Activated CD4-positive, CD25-positive, alpha-beta regulatory T cell treated with anti-CD3 and anti-CD28 coated beads, Interleukin-2, amount 50 U/mL, for 72 hours (primary cell): ENCODE measurements around the gene GRIK1.

Source experiments
- DNase-seq: peaks from one replicate; pipeline ENCODE4 v3.0.0; 2021

Gene GRIK1

DNA sequence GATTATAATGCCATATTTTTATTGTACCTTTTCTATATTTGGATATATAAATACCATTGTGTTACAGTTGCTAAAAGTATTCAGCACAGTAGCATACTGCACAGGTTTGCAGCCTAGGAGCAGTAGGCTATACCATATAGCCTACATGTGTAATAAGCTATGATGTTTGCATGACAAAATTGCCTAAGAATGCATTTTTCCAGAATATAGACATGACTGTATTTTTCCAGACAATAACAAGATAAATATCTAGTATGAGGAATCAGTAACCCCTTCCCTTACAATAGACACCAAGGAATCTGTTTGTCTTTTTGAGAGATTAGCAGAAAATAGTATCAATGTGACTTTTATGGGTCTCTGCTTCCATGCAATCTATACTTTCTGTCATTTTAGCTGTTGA is 228.6 kb downstream of the GRIK1 start:
- DNase-seq: no peak

GRCh38 chr21:29710498-29710897 is 229.3 kb downstream of the GRIK1 start:
- DNase-seq: no peak

DNA sequence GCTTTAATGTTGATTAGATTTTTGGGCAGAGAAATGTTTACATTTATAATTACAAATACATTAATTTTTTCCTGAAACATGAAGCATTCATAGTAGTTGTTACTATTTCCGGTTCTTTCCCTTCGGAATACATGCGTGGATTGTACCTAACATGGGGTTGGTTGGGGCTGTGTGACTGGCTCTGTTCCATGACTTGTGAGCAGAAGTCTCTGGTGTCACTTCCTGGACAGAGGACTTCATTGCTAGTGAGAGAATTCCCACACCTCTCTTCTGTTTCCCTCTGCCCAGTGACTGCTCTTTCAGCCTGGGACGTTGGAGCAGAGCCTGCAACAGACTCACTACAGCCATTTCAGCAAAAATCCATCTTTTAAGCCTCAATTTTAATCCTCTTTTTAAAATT is 231.4 kb downstream of the GRIK1 start:
- DNase-seq: no peak

DNA sequence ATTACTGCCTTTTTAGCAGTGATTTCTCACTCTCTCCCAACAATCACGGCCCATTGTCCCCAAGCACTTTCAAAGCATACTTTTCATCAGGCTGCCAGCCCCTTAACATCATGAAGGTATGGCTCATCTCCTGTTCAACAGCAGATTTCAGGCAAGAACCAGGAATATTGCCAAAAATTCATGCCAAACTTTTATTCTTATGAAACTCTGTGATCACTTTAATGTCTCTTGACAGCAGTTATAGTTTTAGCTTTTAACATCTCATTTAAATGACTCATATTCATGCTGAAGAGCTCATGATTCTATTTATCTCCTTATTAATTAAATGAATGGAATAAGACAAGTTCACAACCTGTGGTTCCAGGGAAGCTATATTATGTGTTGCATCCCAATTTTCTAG is 235.1 kb downstream of the GRIK1 start:
- DNase-seq: no peak

DNA sequence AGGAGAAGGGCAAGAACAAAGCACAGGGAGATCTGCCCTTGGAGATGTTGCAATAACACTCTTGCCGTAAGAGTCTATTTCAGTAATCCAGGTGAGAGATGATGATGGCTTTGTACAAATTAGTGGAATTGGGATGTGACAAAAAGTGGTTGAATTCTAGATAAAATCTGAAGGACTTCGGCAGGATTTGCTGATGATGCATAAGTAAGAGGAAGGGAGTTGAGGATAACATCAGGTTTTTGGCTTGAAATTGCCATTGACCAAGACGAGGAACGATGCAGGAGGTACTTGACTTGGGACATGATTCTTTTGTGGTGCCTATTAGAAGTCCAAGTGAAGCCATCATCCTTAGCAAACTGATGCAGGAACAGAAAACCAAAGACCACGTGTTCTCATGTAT is 238.1 kb downstream of the GRIK1 start:
- no peak for DNase-seq

GRCh38 chr21:29697555-29698193 is 242.1 kb downstream of the GRIK1 start:
- no peak for DNase-seq

DNA sequence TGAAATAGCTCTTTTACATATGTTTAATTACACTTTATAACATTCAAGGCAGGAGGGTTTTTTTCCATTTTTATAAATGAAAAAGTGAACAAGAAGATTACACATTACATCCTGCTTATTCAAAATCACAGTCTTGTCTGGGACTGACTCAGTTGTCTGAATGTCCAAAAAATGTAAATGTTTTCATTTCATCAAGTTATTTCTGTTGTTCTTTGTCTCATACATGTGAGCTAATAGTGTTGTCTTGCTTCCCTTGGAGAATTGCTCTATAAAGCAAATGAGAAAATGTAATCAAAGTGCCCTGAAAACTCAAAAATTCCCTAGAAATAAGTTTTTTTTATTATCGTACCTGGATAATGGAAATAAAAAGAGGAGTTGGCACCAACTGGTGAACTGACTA is 242.9 kb downstream of the GRIK1 start:
- no peak for DNase-seq

GRCh38 chr21:29691616-29692491 is 247.9 kb downstream of the GRIK1 start:
- DNase-seq: no peak

DNA sequence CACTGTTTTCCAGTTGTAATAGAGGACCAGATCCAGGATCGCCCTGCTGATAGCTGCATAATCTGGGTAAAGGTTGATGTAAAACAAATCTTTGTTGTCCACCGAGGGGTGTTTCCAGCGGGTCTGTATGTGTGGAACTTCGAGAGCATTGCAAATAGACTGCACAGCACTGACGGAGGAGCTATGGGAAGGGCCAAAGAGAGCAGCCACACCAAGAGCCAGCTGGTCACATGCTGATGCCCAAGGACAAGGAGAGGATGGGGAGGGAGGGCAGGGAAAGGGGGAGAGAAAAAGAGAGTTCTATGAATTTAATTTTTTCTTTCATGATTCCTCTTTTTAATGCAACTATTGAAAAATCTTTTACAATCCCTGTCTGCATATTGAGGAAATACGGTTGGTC is 250.0 kb downstream of the GRIK1 start:
- DNase-seq: no peak

DNA sequence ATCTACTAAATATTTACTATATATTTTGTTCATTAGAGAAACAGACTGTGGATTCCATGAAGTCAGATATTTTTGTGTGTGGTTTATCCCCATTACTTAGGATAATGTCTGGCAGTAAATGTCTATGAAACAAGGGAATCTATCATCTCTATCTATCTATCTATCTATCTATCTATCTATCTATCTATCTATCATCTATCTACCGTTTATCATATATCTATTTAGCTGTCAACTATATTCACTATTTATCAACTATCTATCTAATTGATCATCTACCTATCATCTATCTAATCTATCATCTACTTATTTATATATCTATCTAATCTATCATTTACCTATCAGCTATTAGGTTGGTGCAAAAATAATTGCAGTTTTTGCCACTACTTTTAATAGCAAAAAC is 255.7 kb downstream of the GRIK1 start:
- no peak for DNase-seq

- DNase-seq: no peak
Observed at GRCh38 chr21:29682800-29683199, 257.0 kb downstream of the GRIK1 start.

GRCh38 chr21:29680273-29680672 is 259.5 kb downstream of the GRIK1 start:
- no peak for DNase-seq

DNA sequence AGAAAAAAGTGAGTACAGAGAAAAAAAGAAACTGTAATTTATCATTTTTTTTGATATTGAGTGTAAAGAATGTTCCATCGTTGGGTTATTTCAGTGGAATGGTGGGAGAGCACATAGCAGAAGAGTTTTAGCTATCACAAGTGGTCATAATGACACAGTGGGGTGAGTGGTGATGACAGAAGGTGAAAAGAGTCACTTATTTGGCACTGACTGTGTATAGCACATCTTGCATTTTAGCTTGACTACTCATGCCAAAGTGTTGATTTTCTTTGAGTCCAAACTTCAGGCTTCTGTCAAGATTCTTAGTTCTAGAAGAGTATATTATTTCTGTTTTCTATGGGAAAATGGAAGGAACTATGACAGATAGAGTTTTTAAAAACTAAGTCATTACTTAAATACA is 261.2 kb downstream of the GRIK1 start:
- DNase-seq: no peak

GRCh38 chr21:29677326-29677725 is 262.5 kb downstream of the GRIK1 start:
- no peak for DNase-seq

DNA sequence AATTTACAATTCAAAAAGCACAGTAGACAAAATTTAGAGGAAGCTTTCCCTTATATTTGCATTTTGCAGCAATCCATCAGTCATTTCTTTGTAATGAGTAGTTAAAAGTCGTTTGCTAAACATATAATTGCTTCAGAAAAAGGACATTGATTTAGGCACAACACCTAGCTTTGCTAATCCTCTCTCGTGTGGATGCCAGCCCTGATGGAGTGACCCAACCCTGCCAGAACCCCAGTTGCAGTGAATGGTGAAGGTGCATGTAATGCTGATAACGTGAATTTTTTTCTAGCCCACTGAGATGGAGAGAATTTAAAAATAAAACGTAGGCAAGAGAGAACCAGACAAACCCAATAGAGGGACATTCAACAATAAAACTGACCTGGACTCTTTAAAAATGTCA is 263.4 kb downstream of the GRIK1 start:
- DNase-seq: no peak

GRCh38 chr21:29675451-29675850 is 264.3 kb downstream of the GRIK1 start:
- DNase-seq: no peak

- DNase-seq: no peak
Observed at GRCh38 chr21:29674343-29674742, 265.5 kb downstream of the GRIK1 start.

GRCh38 chr21:29673096-29673610 is 266.6 kb downstream of the GRIK1 start:
- no peak for DNase-seq

DNA sequence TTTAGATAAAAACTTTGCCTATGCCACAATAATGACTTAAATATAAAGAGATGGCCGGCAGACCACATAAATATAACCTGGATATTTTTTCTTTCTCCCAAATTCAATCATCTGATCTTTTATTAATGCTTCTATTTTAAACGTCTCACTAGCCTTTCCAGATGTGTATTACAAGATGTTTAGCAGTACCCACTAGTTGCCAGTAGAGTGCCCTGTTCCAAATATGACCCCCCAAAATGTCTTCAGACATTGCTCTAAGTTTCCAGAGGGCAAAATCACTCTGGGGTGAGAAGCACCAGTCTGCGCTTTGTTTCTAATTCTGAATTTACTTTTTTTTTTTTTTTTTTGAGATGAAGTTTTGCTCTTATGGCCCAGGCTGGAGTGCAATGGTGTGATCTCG is 268.1 kb downstream of the GRIK1 start:
- no peak for DNase-seq

DNA sequence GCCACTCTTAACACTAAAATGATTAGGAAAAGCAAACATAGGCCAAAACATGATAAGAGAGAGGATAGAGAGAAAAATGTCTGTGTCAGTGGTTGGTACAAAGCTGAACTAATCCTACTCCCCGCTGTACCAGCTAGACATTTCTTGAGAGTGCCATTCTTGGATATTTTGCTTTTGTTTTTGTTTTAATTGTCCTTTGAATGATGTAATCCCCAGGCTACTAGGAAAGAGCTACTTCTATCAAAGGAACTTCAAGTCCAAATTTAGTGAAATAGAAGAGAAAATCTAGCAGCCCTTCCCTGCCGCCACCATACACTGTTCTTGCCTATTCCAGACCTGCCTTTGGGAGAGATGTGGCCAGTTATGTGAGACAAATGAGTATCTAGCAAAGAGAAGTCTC is 269.6 kb downstream of the GRIK1 start:
- DNase-seq: no peak

DNA sequence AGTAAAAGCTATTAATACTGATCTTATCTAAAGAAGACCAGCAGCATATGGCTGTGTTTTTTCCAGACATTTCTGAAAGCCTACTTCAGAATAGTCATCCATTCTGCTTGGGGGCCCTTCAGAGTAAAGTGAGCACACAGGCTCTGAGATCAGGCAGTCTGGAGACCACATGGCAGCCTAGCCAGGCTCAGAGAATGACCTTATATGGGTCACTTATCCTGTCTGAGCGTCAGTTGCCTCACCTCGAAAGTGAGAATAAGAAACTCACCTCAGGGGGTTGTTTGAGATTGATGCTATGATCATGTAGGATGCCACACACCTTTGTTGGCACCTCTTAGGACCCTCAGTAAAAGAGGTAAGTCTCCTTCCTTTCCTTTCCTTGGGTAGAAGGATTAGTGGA is 270.4 kb downstream of the GRIK1 start:
- DNase-seq: no peak

DNA sequence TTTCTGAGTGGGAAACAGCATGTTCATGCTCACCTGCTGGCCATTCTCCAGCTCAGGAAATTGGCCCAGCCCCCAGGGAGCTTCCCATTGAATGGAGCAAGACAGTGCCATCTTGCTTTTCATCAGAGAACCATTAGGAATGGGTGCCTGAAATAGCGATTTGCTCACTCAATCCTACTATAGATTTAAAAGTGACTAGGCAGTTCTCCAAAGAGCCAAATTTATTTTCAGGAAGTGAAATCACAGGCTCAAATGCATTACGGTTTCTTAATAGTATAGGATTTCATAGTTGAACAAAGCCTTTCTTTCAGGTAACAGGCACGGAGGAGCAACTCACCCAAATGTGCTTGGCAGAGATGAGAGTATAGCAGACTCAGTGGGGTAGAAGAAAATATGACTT is 272.1 kb downstream of the GRIK1 start:
- DNase-seq: no peak

GRCh38 chr21:29664615-29665014 is 275.2 kb downstream of the GRIK1 start:
- DNase-seq: no peak

DNA sequence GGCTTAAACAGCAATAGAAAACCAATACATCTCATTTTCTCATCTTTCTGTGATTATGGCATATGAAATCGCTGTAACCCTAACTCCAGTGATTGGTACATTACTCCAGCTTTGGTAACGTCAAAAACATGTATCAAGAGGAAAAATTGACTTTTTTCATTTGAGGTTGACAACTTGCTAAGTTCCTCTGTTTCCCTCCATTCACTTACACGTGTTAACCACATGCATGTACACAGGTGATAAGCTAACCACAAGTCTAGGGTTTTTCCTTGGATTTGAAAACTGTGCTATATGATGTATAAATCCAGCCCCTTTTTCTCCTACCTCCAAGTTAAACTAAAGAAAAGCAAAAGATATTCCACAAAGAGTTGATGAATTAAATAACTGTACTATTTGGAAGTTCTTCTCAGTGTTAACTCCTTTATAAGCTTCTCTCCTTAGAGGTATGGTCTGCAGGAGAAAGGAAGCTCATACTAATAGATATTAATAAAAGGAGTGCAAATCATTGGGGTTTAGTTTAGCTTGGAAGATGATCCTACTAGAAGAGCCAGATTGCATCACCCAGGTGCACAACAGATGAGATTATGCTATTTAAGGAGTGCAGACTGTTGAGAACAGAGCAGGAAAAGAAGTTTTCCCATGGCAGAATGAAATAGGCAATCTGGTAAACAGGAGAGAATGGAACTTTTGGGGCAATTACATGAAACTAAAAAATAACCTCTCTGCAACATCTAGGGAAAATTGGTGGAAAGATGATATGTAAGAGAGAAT is 277.9 kb downstream of the GRIK1 start:
- no peak for DNase-seq
